ENCODE results near the gene APOO. TPM values are rescaled to one million over a fixed set of nuclear protein-coding genes. Genes with fewer than 3 reads are reported as not detected.

The APOO gene
- total RNA-seq, 4 donors from 2014 or later, result 12.1 to 20.6 (median 17.8) TPM

DNA sequence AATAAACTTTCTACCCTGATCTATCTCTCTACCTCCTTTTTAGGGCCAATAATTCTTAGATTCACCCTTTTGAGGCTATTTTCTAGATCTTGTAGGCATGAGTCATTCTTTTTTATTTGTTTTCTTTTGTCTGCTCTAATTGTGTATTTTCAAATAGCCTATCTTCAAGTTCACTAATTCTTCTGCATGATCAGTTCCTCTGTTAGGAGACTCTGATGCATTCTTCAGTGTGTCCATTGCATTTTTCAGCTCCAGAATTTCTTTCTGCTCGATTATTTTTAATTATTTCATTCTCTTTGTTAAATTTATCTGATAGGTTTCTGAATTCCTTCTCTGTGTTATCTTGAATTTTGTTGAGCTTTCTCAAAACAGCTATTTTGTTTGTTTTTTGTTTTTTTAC lies 11.4 kb upstream of the APOO start:
- H3K27me3 ChIP-seq, result no peaks in the 10 kb centered on the region

DNA sequence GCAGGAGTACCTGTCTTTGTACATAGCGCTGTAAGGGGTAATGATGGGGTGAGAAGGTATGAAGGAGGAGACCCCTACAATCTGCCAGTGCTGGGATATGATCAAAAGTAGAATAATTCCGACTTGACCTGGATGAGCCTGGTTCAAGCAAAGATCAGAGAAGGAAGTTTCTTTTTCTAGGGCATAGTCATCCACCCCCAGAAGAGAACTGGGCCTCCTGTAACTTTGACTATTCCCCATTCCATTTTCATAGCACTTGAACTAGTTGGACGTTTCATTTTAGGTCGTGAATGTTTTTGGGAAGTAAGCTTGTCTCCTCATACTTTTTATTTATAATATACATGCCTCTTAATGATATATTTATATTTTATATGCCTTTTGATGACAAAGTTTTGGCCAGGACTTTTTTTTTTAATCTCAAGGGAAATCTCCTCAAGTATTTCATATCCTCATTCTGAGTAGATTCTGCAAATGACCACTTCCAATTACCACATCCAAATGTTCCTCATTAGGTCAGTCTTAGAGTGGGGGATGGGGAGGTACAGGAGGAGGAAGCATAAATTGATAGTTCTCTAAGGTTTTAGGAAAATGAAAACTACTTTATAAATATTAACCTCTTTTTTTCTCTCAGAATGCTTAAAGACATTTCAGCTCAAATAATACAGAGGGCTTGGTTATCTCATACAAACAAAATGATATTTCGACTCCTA lies 3.5 kb upstream of the APOO start:
- no peak overlapping the region for H3K4me3 ChIP-seq
- no peak for TF ChIP-seq POLR2A (IDR thresholded peaks at IDR 0.05)
- TF ChIP-seq, protein P1, sequence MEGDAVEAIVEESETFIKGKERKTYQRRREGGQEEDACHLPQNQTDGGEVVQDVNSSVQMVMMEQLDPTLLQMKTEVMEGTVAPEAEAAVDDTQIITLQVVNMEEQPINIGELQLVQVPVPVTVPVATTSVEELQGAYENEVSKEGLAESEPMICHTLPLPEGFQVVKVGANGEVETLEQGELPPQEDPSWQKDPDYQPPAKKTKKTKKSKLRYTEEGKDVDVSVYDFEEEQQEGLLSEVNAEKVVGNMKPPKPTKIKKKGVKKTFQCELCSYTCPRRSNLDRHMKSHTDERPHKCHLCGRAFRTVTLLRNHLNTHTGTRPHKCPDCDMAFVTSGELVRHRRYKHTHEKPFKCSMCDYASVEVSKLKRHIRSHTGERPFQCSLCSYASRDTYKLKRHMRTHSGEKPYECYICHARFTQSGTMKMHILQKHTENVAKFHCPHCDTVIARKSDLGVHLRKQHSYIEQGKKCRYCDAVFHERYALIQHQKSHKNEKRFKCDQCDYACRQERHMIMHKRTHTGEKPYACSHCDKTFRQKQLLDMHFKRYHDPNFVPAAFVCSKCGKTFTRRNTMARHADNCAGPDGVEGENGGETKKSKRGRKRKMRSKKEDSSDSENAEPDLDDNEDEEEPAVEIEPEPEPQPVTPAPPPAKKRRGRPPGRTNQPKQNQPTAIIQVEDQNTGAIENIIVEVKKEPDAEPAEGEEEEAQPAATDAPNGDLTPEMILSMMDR (IDR thresholded peaks at IDR 0.05), result no peak

More for the DNA sequence above, 11.4 kb upstream of the APOO start:
- no peak for DNase-seq
- TF ChIP-seq, protein P1 (IDR thresholded peaks at IDR 0.05), result no peak
- TF ChIP-seq POLR2A (IDR thresholded peaks at IDR 0.05), result no peak
- H3K4me1 ChIP-seq, result no peaks in the 10 kb centered on the region
- no peaks in the 10 kb centered on the region for H3K36me3 ChIP-seq
- H3K27ac ChIP-seq, result no peak overlapping the region
- no peak overlapping the region for H3K4me3 ChIP-seq
- H3K9me3 ChIP-seq, result no peaks in the 10 kb centered on the region

DNA sequence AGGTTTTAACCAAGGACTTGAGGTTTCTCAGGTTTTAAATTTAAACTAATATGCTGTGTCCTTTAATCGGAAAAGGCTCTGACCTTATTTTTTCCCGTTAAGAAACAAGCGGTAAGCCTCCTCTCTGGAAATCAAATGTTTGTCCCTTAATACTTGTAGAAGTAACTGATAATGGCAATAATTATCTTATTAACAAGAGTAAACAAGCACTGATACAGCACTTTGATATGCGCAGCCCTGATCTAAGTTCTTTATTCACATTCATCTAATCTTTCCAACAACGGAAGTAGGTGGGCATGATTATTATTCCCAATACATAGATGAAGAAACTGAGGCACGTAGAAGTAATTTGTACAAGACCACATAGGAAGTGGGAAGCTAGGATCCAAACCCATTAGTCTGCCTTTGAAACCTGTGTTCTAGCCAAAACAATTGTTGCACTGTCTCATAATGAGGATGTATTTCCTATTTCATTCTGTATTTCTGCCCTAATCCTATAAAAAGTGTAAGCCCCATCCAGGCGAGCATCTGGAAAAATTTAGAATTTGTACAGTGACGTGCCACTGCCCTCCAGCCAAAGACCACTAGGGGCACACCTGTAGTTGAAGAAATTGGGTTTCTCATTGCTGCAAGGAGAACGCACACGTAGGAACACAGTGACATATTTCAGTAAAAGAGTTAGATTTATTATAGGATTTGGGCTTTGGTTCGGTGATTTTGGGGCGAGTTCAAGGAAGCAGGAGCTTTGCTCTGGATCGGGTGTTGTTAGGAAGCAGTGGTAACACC lies 674 bp upstream of the APOO start:
- Histone ChIP-seq H3K4me3 (peak overlapping the region; percentile 10 to 73 (median 54)), H3K9me3 (no peaks in the 10 kb centered on the region), H3K27ac (peak overlapping the region; percentile 82 to 93 (median 86)), H3K4me1 (no peaks in the 10 kb centered on the region), H3K36me3 (no peaks in the 10 kb centered on the region), H3K27me3 (no peaks in the 10 kb centered on the region)
- no peak for TF ChIP-seq POLR2A (IDR thresholded peaks at IDR 0.05)
- TF ChIP-seq, protein P1 (IDR thresholded peaks at IDR 0.05), result peak in 1 of 6 experiments; percentile 19
- no peak for DNase-seq

More for the DNA sequence above, 3.5 kb upstream of the APOO start:
- Histone ChIP-seq H3K4me1 (no peaks in the 10 kb centered on the region), H3K27me3 (no peaks in the 10 kb centered on the region), H3K36me3 (no peaks in the 10 kb centered on the region), H3K9me3 (no peaks in the 10 kb centered on the region), H3K27ac (no peak overlapping the region)
- no peak for DNase-seq

DNA sequence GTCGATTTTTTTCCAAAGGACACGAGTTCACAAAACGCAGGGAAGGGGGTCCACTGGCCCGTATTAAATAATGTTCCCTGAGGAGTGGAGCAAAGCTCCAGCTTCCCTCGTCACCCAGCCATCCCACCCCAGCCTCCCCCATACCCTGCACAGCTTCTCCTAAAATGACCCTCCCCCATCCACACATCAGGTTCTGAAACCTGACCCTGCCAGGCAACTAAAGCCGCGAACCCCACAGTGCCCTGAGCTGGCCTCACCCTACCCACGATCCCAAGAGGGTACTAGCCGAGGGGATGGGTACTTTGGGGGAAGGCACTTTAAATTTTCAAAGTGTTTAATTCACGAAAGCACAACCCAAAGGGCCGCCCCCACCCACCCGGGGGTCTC lies 634 bp downstream of the APOO start:
- TF ChIP-seq, protein P1 (IDR thresholded peaks at IDR 0.05), result no peak
- TF ChIP-seq POLR2A (IDR thresholded peaks at IDR 0.05), result no peak
- Histone ChIP-seq H3K9me3 (no peaks in the 10 kb centered on the region), H3K27ac (peak overlapping the region; percentile 82 to 93 (median 86)), H3K27me3 (no peaks in the 10 kb centered on the region), H3K4me3 (peak overlapping the region; percentile 47 to 73 (median 57)), H3K4me1 (no peaks in the 10 kb centered on the region), H3K36me3 (no peaks in the 10 kb centered on the region)
- no peak for DNase-seq

DNA sequence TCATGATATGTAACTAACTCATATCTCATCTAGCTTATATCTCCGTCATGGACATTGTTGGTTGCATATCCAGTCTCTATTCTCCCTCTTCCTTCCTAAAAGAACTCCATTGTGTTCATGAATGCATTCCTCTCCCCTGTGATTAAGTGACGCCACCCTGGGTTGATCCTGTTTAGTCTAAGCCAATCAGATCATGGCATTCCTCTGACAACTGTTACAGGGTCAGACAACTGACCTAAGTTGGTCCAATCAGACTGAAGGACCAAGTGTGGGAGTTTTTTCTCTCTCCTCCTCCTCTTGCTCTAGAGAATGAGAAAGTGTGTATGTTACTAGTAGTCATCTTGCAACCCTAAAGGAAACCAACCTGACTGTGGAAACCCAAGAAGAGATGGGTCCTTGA lies 3.6 kb downstream of the APOO start:
- TF ChIP-seq POLR2A (IDR thresholded peaks at IDR 0.05), result no peak
- Histone ChIP-seq H3K36me3 (no peaks in the 10 kb centered on the region), H3K4me3 (no peak overlapping the region), H3K27ac (no peak overlapping the region), H3K4me1 (no peaks in the 10 kb centered on the region), H3K27me3 (no peaks in the 10 kb centered on the region), H3K9me3 (no peaks in the 10 kb centered on the region)
- no peak for DNase-seq

DNA sequence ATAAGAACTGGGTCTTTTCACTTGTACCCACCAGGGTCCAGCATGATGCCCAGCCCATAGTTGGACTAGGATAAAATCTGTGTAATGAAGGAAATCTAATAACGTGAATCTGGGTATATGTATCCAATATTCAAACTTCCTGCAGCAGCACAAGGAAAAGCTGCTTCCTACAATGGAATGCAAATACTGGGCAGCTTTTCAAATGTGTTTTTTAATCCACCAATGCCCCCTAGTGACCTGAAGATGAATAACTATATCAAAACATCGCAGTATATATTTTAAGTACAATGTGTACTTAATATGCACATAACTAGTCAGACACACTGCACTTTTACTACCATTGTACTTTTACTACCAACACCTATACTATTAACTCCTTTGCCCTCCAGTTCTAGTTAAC lies 5.3 kb downstream of the APOO start:
- H3K4me3 ChIP-seq, result peak overlapping the region in 2 of 4 donors; percentile 20 to 21
- no peaks in the 10 kb centered on the region for H3K4me1 ChIP-seq
- no peaks in the 10 kb centered on the region for H3K36me3 ChIP-seq
- no peaks in the 10 kb centered on the region for H3K9me3 ChIP-seq
- DNase-seq, result no peak
- H3K27me3 ChIP-seq, result no peaks in the 10 kb centered on the region
- no peak for TF ChIP-seq POLR2A (IDR thresholded peaks at IDR 0.05)
- TF ChIP-seq, protein P1 (IDR thresholded peaks at IDR 0.05), result peak in 5 of 6 experiments; percentile 24 to 83 (median 73)
- peak overlapping the region in 3 of 4 donors; percentile 4 to 58 (median 53) for H3K27ac ChIP-seq
